Measurements from ENCODE around the gene COL7A1. TPM values are rescaled to one million over a fixed set of nuclear protein-coding genes. Genes with fewer than 3 reads are reported as not detected.

COL7A1 gene
- total and polyA plus RNA-seq, 2 of the 13 experiments (the other 11 are each of a cell fraction or from before 2014, with no cell fraction given), result 2.7 to 11.7 TPM

DNA sequence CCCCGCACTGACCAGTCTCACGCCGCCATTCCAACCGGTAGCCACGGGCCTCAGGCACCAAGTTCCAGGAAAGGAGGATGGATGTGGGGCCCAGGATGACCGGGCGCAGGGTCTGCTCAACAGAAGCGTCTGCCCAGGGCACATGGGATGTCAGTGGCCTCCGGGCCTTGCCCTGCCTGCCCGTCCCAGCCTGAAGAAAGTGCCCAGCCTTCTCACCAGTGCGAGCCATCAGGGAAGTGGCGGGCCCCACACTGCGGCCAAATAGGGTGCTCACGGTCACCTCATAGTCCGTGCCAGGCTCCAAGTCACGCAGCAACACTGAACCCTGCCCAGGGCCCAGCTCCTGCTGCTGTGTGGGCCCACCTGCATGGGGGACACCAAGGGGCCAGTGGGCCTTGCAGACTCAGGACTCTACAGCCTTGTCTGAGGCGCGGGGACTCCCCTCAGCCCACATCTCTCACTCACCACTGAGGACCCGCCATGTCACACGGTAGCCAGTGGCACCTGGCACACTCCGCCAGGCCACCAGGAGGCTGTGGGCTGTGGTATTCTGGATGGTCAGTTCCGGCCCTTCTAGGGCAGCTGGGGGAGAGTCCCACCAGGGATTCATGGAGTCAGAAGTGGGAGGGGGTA lies 3.1 kb downstream of the COL7A1 start (continued):
- TF ChIP-seq, protein P1, sequence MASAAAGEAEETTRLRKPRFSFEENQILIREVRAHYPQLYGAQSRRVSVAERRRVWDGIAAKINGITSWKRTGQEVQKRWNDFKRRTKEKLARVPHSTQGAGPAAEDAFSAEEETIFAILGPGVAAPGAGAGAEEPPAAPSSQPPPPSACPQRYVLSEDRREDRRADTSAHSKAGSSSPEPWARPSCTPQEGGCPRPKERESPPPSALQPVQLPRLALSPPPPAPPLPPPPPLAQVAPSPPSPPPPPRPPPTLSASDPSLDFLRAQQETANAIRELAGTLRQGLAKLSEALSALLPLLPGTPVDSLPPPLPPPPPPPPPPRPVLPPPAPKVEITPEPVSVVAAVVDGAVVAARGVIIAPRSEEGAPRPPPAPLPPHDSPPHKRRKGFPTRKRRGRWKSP (CRISPR knock-in tag; IDR thresholded peaks at IDR 0.05), result no peak

DNA sequence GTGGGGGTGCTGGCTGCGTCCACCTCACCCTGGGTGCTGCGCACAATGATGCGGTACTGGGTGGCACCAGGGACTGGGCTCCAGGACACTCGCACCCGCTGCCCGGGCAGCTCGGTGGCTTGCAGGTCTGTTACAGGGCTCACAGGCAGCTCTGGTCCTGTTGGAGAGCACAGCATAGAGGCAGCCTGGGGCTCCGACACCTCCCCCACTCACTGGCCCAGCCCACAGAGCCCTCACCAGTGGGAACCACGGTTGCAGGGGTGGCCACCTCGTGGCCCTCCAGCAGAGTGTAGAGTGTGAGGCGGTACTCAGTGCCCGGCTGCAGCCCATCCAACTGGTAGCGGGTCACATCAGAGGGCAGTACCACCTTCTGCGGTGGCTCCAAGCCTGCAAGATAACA lies 3.7 kb downstream of the COL7A1 start:
- Histone ChIP-seq H3K79me2 (ENCODE audit: insufficient read depth, low read length) (no peaks in the 10 kb centered on the region), H3K4me3 (replicated peaks in 1 of 3; ENCODE audit: insufficient read depth in 1 of 3, low read depth in 2 of 3, low read length in 3 of 3) (no peak overlapping the region), H3K9me3 (ENCODE audit: low read length) (no peaks in the 10 kb centered on the region), H3K4me2 (ENCODE audit: low read depth, low read length) (no peak overlapping the region), H3K36me3 (replicated peaks in 1 of 2; ENCODE audit: control insufficient read depth in 1 of 2, insufficient read depth in 2 of 2, low read length in 2 of 2) (no peaks in the 10 kb centered on the region; a peak in 1 of 5 replicates), H3K4me1 (ENCODE audit: insufficient read depth, low read length) (peaks cover 32% of the 10 kb centered on the region), H3K27ac (ENCODE audit: extremely low read length, insufficient read depth, low read length) (no peak overlapping the region), H2AFZ (ENCODE audit: low read length) (no peak overlapping the region), H3K9ac (ENCODE audit: insufficient read depth, low read depth, low read length) (no peak overlapping the region), H3K27me3 (ENCODE audit: control insufficient read depth in 1 of 2, insufficient read depth in 2 of 2, low read length in 2 of 2) (0 out of 5 replicates have a peak, but pooled peaks cover 0 to 4% of the 10 kb centered on the region in 2 experiments), H4K20me1 (ENCODE audit: insufficient read depth, low read length) (no peaks in the 10 kb centered on the region)
- no peak for DNase-seq (ENCODE audit: low spot score)
- POLR2A ChIA-PET, result no interaction called here
- ATAC-seq, result no peak
- CTCF ChIA-PET (ENCODE audit: low intra/inter-chr PET ratio, low total read pairs), result no interaction called here
- intact Hi-C loops (cut with micrococcal nuclease; ENCODE audit: unreplicated experiment), result no loop called here
- in situ Hi-C loops (cut with HindIII; ENCODE audit: extremely low pct_ligation_motif_present, low pct_unique_long_range_greater_than_20kb), result no loop called here
- TF ChIP-seq, protein P2, sequence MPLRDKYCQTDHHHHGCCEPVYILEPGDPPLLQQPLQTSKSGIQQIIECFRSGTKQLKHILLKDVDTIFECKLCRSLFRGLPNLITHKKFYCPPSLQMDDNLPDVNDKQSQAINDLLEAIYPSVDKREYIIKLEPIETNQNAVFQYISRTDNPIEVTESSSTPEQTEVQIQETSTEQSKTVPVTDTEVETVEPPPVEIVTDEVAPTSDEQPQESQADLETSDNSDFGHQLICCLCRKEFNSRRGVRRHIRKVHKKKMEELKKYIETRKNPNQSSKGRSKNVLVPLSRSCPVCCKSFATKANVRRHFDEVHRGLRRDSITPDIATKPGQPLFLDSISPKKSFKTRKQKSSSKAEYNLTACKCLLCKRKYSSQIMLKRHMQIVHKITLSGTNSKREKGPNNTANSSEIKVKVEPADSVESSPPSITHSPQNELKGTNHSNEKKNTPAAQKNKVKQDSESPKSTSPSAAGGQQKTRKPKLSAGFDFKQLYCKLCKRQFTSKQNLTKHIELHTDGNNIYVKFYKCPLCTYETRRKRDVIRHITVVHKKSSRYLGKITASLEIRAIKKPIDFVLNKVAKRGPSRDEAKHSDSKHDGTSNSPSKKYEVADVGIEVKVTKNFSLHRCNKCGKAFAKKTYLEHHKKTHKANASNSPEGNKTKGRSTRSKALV (CRISPR knock-in tag; IDR thresholded peaks at IDR 0.05), result no peak
- TF ChIP-seq, protein P3, sequence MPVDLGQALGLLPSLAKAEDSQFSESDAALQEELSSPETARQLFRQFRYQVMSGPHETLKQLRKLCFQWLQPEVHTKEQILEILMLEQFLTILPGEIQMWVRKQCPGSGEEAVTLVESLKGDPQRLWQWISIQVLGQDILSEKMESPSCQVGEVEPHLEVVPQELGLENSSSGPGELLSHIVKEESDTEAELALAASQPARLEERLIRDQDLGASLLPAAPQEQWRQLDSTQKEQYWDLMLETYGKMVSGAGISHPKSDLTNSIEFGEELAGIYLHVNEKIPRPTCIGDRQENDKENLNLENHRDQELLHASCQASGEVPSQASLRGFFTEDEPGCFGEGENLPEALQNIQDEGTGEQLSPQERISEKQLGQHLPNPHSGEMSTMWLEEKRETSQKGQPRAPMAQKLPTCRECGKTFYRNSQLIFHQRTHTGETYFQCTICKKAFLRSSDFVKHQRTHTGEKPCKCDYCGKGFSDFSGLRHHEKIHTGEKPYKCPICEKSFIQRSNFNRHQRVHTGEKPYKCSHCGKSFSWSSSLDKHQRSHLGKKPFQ (CRISPR knock-in tag; IDR thresholded peaks at IDR 0.05; ENCODE audit: insufficient replicate concordance), result no peak
- TF ChIP-seq, protein P4, sequence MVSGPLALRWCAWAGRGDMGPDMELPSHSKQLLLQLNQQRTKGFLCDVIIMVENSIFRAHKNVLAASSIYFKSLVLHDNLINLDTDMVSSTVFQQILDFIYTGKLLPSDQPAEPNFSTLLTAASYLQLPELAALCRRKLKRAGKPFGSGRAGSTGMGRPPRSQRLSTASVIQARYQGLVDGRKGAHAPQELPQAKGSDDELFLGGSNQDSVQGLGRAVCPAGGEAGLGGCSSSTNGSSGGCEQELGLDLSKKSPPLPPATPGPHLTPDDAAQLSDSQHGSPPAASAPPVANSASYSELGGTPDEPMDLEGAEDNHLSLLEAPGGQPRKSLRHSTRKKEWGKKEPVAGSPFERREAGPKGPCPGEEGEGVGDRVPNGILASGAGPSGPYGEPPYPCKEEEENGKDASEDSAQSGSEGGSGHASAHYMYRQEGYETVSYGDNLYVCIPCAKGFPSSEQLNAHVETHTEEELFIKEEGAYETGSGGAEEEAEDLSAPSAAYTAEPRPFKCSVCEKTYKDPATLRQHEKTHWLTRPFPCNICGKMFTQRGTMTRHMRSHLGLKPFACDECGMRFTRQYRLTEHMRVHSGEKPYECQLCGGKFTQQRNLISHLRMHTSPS (CRISPR knock-in tag; IDR thresholded peaks at IDR 0.05; ENCODE audit: low read depth), result no peak
- TF ChIP-seq, protein P5, sequence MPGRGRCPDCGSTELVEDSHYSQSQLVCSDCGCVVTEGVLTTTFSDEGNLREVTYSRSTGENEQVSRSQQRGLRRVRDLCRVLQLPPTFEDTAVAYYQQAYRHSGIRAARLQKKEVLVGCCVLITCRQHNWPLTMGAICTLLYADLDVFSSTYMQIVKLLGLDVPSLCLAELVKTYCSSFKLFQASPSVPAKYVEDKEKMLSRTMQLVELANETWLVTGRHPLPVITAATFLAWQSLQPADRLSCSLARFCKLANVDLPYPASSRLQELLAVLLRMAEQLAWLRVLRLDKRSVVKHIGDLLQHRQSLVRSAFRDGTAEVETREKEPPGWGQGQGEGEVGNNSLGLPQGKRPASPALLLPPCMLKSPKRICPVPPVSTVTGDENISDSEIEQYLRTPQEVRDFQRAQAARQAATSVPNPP (CRISPR knock-in tag; IDR thresholded peaks at IDR 0.05), result no peak
- TF ChIP-seq, protein P6, sequence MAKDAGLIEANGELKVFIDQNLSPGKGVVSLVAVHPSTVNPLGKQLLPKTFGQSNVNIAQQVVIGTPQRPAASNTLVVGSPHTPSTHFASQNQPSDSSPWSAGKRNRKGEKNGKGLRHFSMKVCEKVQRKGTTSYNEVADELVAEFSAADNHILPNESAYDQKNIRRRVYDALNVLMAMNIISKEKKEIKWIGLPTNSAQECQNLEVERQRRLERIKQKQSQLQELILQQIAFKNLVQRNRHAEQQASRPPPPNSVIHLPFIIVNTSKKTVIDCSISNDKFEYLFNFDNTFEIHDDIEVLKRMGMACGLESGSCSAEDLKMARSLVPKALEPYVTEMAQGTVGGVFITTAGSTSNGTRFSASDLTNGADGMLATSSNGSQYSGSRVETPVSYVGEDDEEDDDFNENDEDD (CRISPR knock-in tag; IDR thresholded peaks at IDR 0.05; ENCODE audit: borderline replicate concordance), result no peak
- TF ChIP-seq ZNF556 (CRISPR knock-in tag; IDR thresholded peaks at IDR 0.05; ENCODE audit: borderline replicate concordance) (no peak), ZNF577 (CRISPR knock-in tag; IDR thresholded peaks at IDR 0.05; ENCODE audit: borderline replicate concordance, low read depth) (no peak), SYNCRIP (IDR thresholded peaks at IDR 0.05; ENCODE audit: insufficient read depth, low read depth, low read length) (no peak), ZNF772 (CRISPR knock-in tag; IDR thresholded peaks at IDR 0.05) (no peak)
- WGBS (ENCODE audit: low lambda C conversion rate), result 94% methylated on average over 8 of the region's 14 CpGs
- BruUV-seq (replicated peaks), result no TSS peak
- FAIRE-seq, result no peak

Measured in HepG2 (cell line).